Skeletal muscle tissue (tissue), 4 donors: Measurements from ENCODE around the gene USP46. TPM values are rescaled to one million over a fixed set of nuclear protein-coding genes. Genes with fewer than 3 reads are reported as not detected.

Experiments
- H3K27ac ChIP-seq: one replicate; pipeline ENCODE4 v1.7.0; 2013; ENCODE audit warnings: mild to moderate bottlenecking, low read depth, low read length, inconsistent platforms
- H3K27me3 ChIP-seq, 3 donors: one replicate each; pipeline ENCODE4 v1.7.0; 2013; ENCODE audit warnings: low read length in 3 of 3; ENCODE audit not compliant: control insufficient read depth in 3 of 3, insufficient read depth in 3 of 3
- H3K36me3 ChIP-seq, 3 donors: one replicate each; pipeline ENCODE4 v1.7.0; 2013; ENCODE audit warnings: low read length in 3 of 3; ENCODE audit not compliant: control insufficient read depth in 3 of 3, insufficient read depth in 3 of 3
- H3K4me1 ChIP-seq, 3 donors: one replicate each; pipeline ENCODE4 v1.7.0; 2013; ENCODE audit warnings: low read length in 3 of 3, mild to moderate bottlenecking in 3 of 3; ENCODE audit not compliant: control insufficient read depth in 3 of 3, insufficient read depth in 3 of 3
- H3K4me3 ChIP-seq, 3 donors: one replicate each; pipeline ENCODE4 v1.7.0; 2013; ENCODE audit warnings: low read length in 3 of 3
- H3K9ac ChIP-seq, 3 donors: one replicate each; pipeline ENCODE4 v1.7.0; 2013; ENCODE audit warnings: low read length in 3 of 3, mild to moderate bottlenecking in 3 of 3, moderate library complexity in 2 of 3, low read depth in 1 of 3
- H3K9me3 ChIP-seq, 3 donors: one replicate each; pipeline ENCODE4 v1.7.0; 2013; ENCODE audit warnings: low read length in 3 of 3; ENCODE audit not compliant: control insufficient read depth in 3 of 3
- total RNA-seq: library from RNA; depleted of rRNA; stranded (reverse); fragments of >200 nt; gene quantifications from one replicate; pipeline ENCODE4 v1.2.3, GENCODE V29; 2014
- donor health status: Osteomylitis.

The USP46 gene
- total RNA-seq, 1 donor from 2014 or later, result 16.7 TPM

GRCh38 chr4:52627876-52628275 is 31.2 kb downstream of the USP46 start:
- no peak overlapping the region for H3K27ac ChIP-seq
- H3K9ac ChIP-seq, result no peak overlapping the region
- no peaks in the 10 kb centered on the region for H3K27me3 ChIP-seq
- peaks cover 13 to 16% (median 14%) of the 10 kb centered on the region in 3 donors for H3K4me1 ChIP-seq
- no peaks in the 10 kb centered on the region for H3K9me3 ChIP-seq
- H3K4me3 ChIP-seq, result no peak overlapping the region
- H3K36me3 ChIP-seq, result peaks cover 3 to 13% (median 6%) of the 10 kb centered on the region in 3 donors

- no peaks in the 10 kb centered on the region for H3K27me3 ChIP-seq
- H3K4me3 ChIP-seq, result no peak overlapping the region
- H3K36me3 ChIP-seq, result peaks cover 3 to 13% (median 6%) of the 10 kb centered on the region in 3 donors
Measured at GRCh38 chr4:52625216-52625615, 33.9 kb downstream of the USP46 start.

GRCh38 chr4:52622564-52622963 is 36.5 kb downstream of the USP46 start:
- Histone ChIP-seq H3K27me3 (no peaks in the 10 kb centered on the region), H3K27ac (no peak overlapping the region), H3K9ac (no peak overlapping the region), H3K36me3 (peaks cover 3 to 13% (median 6%) of the 10 kb centered on the region in 3 donors), H3K9me3 (no peaks in the 10 kb centered on the region), H3K4me1 (peaks cover 0 to 4% (median 3%) of the 10 kb centered on the region in 3 donors), H3K4me3 (no peak overlapping the region)

More at GRCh38 chr4:52625216-52625615, 33.9 kb downstream of the USP46 start:
- Histone ChIP-seq H3K4me1 (peaks cover 13 to 16% (median 14%) of the 10 kb centered on the region in 3 donors), H3K9me3 (no peaks in the 10 kb centered on the region), H3K9ac (no peak overlapping the region), H3K27ac (no peak overlapping the region)

- no peak overlapping the region for H3K9ac ChIP-seq
Measured at GRCh38 chr4:52621567-52621966, 37.5 kb downstream of the USP46 start.

GRCh38 chr4:52619591-52619931 is 39.5 kb downstream of the USP46 start:
- no peak overlapping the region for H3K9ac ChIP-seq
- H3K4me3 ChIP-seq, result no peak overlapping the region
- H3K9me3 ChIP-seq, result no peaks in the 10 kb centered on the region
- H3K4me1 ChIP-seq, result peaks cover 0 to 4% (median 3%) of the 10 kb centered on the region in 3 donors
- no peaks in the 10 kb centered on the region for H3K27me3 ChIP-seq
- peaks cover 0 to 2% (median 0%) of the 10 kb centered on the region in 3 donors for H3K36me3 ChIP-seq
- H3K27ac ChIP-seq, result no peak overlapping the region

More at GRCh38 chr4:52621567-52621966, 37.5 kb downstream of the USP46 start:
- peaks cover 0 to 4% (median 3%) of the 10 kb centered on the region in 3 donors for H3K4me1 ChIP-seq
- H3K27me3 ChIP-seq, result no peaks in the 10 kb centered on the region
- H3K9me3 ChIP-seq, result no peaks in the 10 kb centered on the region
- H3K27ac ChIP-seq, result no peak overlapping the region
- no peak overlapping the region for H3K4me3 ChIP-seq
- H3K36me3 ChIP-seq, result peaks cover 3 to 13% (median 3%) of the 10 kb centered on the region in 3 donors

GRCh38 chr4:52618795-52619590 is 40.1 kb downstream of the USP46 start:
- Histone ChIP-seq H3K9ac (no peak overlapping the region), H3K4me3 (no peak overlapping the region), H3K27me3 (no peaks in the 10 kb centered on the region), H3K27ac (no peak overlapping the region), H3K9me3 (no peaks in the 10 kb centered on the region), H3K4me1 (peaks cover 0 to 4% (median 3%) of the 10 kb centered on the region in 3 donors), H3K36me3 (no peaks in the 10 kb centered on the region)

GRCh38 chr4:52617336-52618020 is 41.6 kb downstream of the USP46 start:
- Histone ChIP-seq H3K4me1 (peaks cover 0 to 4% (median 3%) of the 10 kb centered on the region in 3 donors), H3K4me3 (no peak overlapping the region), H3K27ac (no peak overlapping the region), H3K9ac (no peak overlapping the region), H3K9me3 (no peaks in the 10 kb centered on the region), H3K27me3 (no peaks in the 10 kb centered on the region), H3K36me3 (no peaks in the 10 kb centered on the region)

GRCh38 chr4:52614241-52614640 is 44.9 kb downstream of the USP46 start:
- no peak overlapping the region for H3K4me3 ChIP-seq

GRCh38 chr4:52612341-52612740 is 46.8 kb downstream of the USP46 start:
- Histone ChIP-seq H3K27ac (no peak overlapping the region), H3K4me1 (no peaks in the 10 kb centered on the region), H3K27me3 (no peaks in the 10 kb centered on the region), H3K36me3 (peaks cover 4 to 8% (median 4%) of the 10 kb centered on the region in 3 donors), H3K4me3 (no peak overlapping the region), H3K9me3 (no peaks in the 10 kb centered on the region), H3K9ac (no peak overlapping the region)

More at GRCh38 chr4:52614241-52614640, 44.9 kb downstream of the USP46 start:
- Histone ChIP-seq H3K4me1 (peaks cover 0 to 2% (median 2%) of the 10 kb centered on the region in 3 donors), H3K27me3 (no peaks in the 10 kb centered on the region), H3K9me3 (no peaks in the 10 kb centered on the region), H3K27ac (no peak overlapping the region), H3K36me3 (peaks cover 4% of the 10 kb centered on the region in 3 donors), H3K9ac (no peak overlapping the region)

- no peak overlapping the region for H3K27ac ChIP-seq
- H3K27me3 ChIP-seq, result no peaks in the 10 kb centered on the region
- no peak overlapping the region for H3K4me3 ChIP-seq
- no peaks in the 10 kb centered on the region for H3K9me3 ChIP-seq
- H3K9ac ChIP-seq, result no peak overlapping the region
- H3K4me1 ChIP-seq, result no peaks in the 10 kb centered on the region
- peaks cover 4 to 12% (median 9%) of the 10 kb centered on the region in 3 donors for H3K36me3 ChIP-seq
Measured at GRCh38 chr4:52611030-52611555, 48.0 kb downstream of the USP46 start.
